Endothelial cell of umbilical vein (primary cell): Measurements from ENCODE around the gene SMARCA4. TPM values are rescaled to one million over a fixed set of nuclear protein-coding genes. Genes with fewer than 3 reads are reported as not detected.

Source experiments
- BruUV-seq: library from RNA; stranded (reverse); fragments of 400-500 nt; replicated peaks from 2 replicates; lab custom pipeline; 2021; lab: Mats Ljungman, UMichigan
- CTCF ChIA-PET: fragments of 300-600, 350-600 bp; sonication (Branson Sonifier 250); formaldehyde crosslinking; loops from one replicate; lab custom pipeline; 2021; ENCODE audit warnings: antibody characterized with exemption, inconsistent platforms; lab: Charles Lee
- POLR2A ChIA-PET: fragments of 300-600, 350-600 bp; sonication (Branson Sonifier 250); formaldehyde crosslinking; loops from one replicate; lab custom pipeline; 2021; ENCODE audit warnings: antibody characterized with exemption, inconsistent platforms; lab: Charles Lee
- DNase-seq: peaks from one replicate; pipeline ENCODE4 v3.0.0-alpha.2; 2011; ENCODE audit warnings: low read depth, low spot score
- FAIRE-seq: peaks from 2 replicates; lab custom pipeline; 2011; peaks lifted over from hg19 to GRCh38; lab: Jason Lieb, UNC
- H2AFZ ChIP-seq: 2 replicates; pipeline ENCODE4 v1.6.0; 2012; ENCODE audit warnings: low read depth, low read length, control low read depth, inconsistent platforms
- H3K27ac ChIP-seq: 2 replicates; pipeline ENCODE4 v1.5.1; 2011; ENCODE audit warnings: low read depth, mild to moderate bottlenecking, control low read depth, low read length, moderate library complexity; ENCODE audit not compliant: insufficient read depth
- H3K27me3 ChIP-seq, 2 experiments: 2 replicates each; pipeline versions ENCODE4 v1.6.0 to v1.6.1; 2011; ENCODE audit warnings: low read length in 2 of 2, mixed read lengths in 1 of 2; ENCODE audit not compliant: control insufficient read depth in 2 of 2, insufficient read depth in 2 of 2
- H3K36me3 ChIP-seq, 2 experiments: 2 replicates in 1 of 2; 3 replicates in 1 of 2; pipeline ENCODE4 v1.5.1; 2011; ENCODE audit warnings: low read length in 2 of 2, mild to moderate bottlenecking in 1 of 2, moderate library complexity in 1 of 2; ENCODE audit not compliant: control insufficient read depth in 2 of 2, insufficient read depth in 2 of 2; ENCODE audit errors: extremely low read depth in 1 of 2
- H3K4me1 ChIP-seq: 3 replicates; pipeline ENCODE4 v1.5.1; 2011; ENCODE audit warnings: mild to moderate bottlenecking, low read length; ENCODE audit not compliant: control insufficient read depth, insufficient read depth; ENCODE audit errors: extremely low read depth
- H3K4me2 ChIP-seq: 2 replicates; pipeline ENCODE4 v1.6.1; 2011; ENCODE audit warnings: low read length, control low read depth, mixed read lengths; ENCODE audit not compliant: insufficient read depth
- H3K4me3 ChIP-seq, 3 experiments: fragments of 200-600 bp in 1 of 3; sonication (generic), shearing (Covaris generic) in 1 of 3; replicated peaks in 1 of 3; 2 replicates each; pipeline ENCODE4 v1.5.1; 2011 to 2016; ENCODE audit warnings: control low read depth in 3 of 3, low read length in 3 of 3, mild to moderate bottlenecking in 2 of 3, inconsistent platforms in 1 of 3, low read depth in 1 of 3, moderate library complexity in 1 of 3; ENCODE audit not compliant: insufficient read depth in 1 of 3
- H3K79me2 ChIP-seq: 2 replicates; pipeline ENCODE4 v1.6.0; 2012; ENCODE audit warnings: low read length, inconsistent platforms; ENCODE audit not compliant: control insufficient read depth, insufficient read depth
- H3K9ac ChIP-seq: replicated peaks from 2 replicates; pipeline ENCODE3; 2011; ENCODE audit warnings: low read length, control low read depth; ENCODE audit not compliant: insufficient read depth; ENCODE audit errors: extremely low read depth
- H3K9me1 ChIP-seq: replicated peaks from 3 replicates; pipeline ENCODE4 v1.6.0; 2011; ENCODE audit warnings: mild to moderate bottlenecking, low read length; ENCODE audit not compliant: control insufficient read depth, insufficient read depth; ENCODE audit errors: extremely low read depth
- H3K9me3 ChIP-seq: replicated peaks from 2 replicates; pipeline ENCODE4 v1.5.1; 2012; ENCODE audit warnings: low read length, inconsistent platforms; ENCODE audit not compliant: control insufficient read depth, insufficient read depth
- H4K20me1 ChIP-seq: replicated peaks from 2 replicates; pipeline ENCODE3; 2011; ENCODE audit warnings: mild to moderate bottlenecking, low read length; ENCODE audit not compliant: control insufficient read depth, insufficient read depth; ENCODE audit errors: extremely low read depth
- CTCF ChIP-seq, 2 donors: IDR thresholded peaks; 1 replicate in 1 of 2; 2 replicates in 1 of 2; pipeline ENCODE4 v1.5.1; 2011; ENCODE audit warnings: low read length in 2 of 2, mild to moderate bottlenecking in 2 of 2, moderate library complexity in 2 of 2, control low read depth in 1 of 2, inconsistent platforms in 1 of 2, low read depth in 1 of 2; ENCODE audit not compliant: insufficient read depth in 1 of 2; ENCODE audit errors: extremely low read depth in 1 of 2
- EZH2 ChIP-seq: IDR thresholded peaks from 2 replicates; pipeline ENCODE4 v1.6.1; 2012; ENCODE audit warnings: borderline replicate concordance, low read depth, mild to moderate bottlenecking, moderate library complexity, low read length, inconsistent platforms; ENCODE audit not compliant: severe bottlenecking
- FOS ChIP-seq: IDR thresholded peaks from 2 replicates; pipeline ENCODE4 v1.6.1; 2011; ENCODE audit warnings: mild to moderate bottlenecking, low read length, moderate library complexity, borderline replicate concordance; ENCODE audit not compliant: insufficient read depth
- GATA2 ChIP-seq: IDR thresholded peaks from 2 replicates; pipeline ENCODE4 v1.7.0; 2011; ENCODE audit warnings: low read depth, mild to moderate bottlenecking, moderate library complexity, mixed read lengths, low read length; ENCODE audit not compliant: insufficient read length, insufficient read depth
- JUN ChIP-seq: IDR thresholded peaks from 2 replicates; pipeline ENCODE4 v1.6.1; 2011; ENCODE audit warnings: borderline replicate concordance, low read depth; ENCODE audit not compliant: insufficient read length, insufficient read depth
- MAX ChIP-seq: IDR thresholded peaks from 2 replicates; pipeline ENCODE4 v1.6.1; 2011; ENCODE audit not compliant: insufficient read depth, insufficient read length
- MYC ChIP-seq: IDR thresholded peaks from one replicate; pipeline ENCODE4 v1.6.1; 2011; ENCODE audit warnings: mild to moderate bottlenecking, low read depth, low read length
- POLR2A ChIP-seq: IDR thresholded peaks from 2 replicates; pipeline ENCODE4 v1.6.1; 2012; ENCODE audit warnings: low read depth, mild to moderate bottlenecking, control low read depth, low read length
- POLR2AphosphoS5 ChIP-seq: IDR thresholded peaks from 2 replicates; pipeline ENCODE4 v1.6.1; 2012; ENCODE audit warnings: low read depth, mild to moderate bottlenecking, control low read depth, low read length, moderate library complexity; ENCODE audit not compliant: insufficient read depth
- dilution Hi-C: fragments of 300-500 bp; cut with MboI; formaldehyde crosslinking; loops from one replicate; pipeline ENCODE4 v1.15.0; 2019; ENCODE audit warnings: low sequenced_read_pairs; ENCODE audit not compliant: extremely low pct_ligation_motif_present
- intact Hi-C: fragments of 100-400 bp; cut with micrococcal nuclease; formaldehyde crosslinking; loops from one replicate; pipeline ENCODE4 v1.10.0; 2022
- polyA plus RNA-seq, 4 experiments: library from polyadenylated mRNA; depleted of rRNA in 3 of 4; stranded (reverse) in 3 of 4; unstranded in 1 of 4; fragments of >200 nt; gene quantifications; 2 replicates each; pipeline versions ENCODE4 v1.2.1 to v1.2.3, GENCODE V29; 2011 to 2012; ENCODE audit warnings: missing spikeins in 1 of 4
- total RNA-seq: library from RNA; stranded (reverse); gene quantifications from 2 replicates; pipeline ENCODE4 v1.2.3, GENCODE V29; 2021

The SMARCA4 gene
- total and polyA plus RNA-seq, 2 donors (not counting 3 experiments of a cell fraction or from before 2014, with no cell fraction given) = 65.0 to 177 TPM

GRCh38 chr19:10998666-10999065, 37.8 kb downstream of the SMARCA4 start:
- no peak overlapping the region for H3K9ac ChIP-seq
- DNase-seq (no peak), FAIRE-seq (no peak)
- no peaks in the 10 kb centered on the region for H3K79me2 ChIP-seq
- POLR2A ChIA-PET = no interaction called here
- peaks cover 2% of the 10 kb centered on the region for H4K20me1 ChIP-seq
- dilution Hi-C loops = no loop called here
- no peaks in the 10 kb centered on the region for H3K27me3 ChIP-seq
- H3K36me3 ChIP-seq = peaks cover 10 to 45% of the 10 kb centered on the region in 2 experiments
- no peak overlapping the region for H2AFZ ChIP-seq
- BruUV-seq = no TSS peak
- H3K9me1 ChIP-seq = no peaks in the 10 kb centered on the region
- CTCF ChIA-PET = interaction anchor here (3.1 to 3.2 kb wide), 2 partner anchors 57 to 62 kb away, joined by 12 to 22 read pairs; no protein-coding TSS in a partner anchor
- H3K4me2 ChIP-seq = no peak overlapping the region
- H3K27ac ChIP-seq = no peak overlapping the region
- TF ChIP-seq CTCF (IDR thresholded peaks at IDR 0.05; ENCODE audit: extremely low read depth in 1 of 2, insufficient read depth in 1 of 2, low read depth in 1 of 2, low read length in 2 of 2) (no peak), MYC (no peak), EZH2 (no peak), GATA2 (no peak)
- H3K9me3 ChIP-seq = no peaks in the 10 kb centered on the region
- intact Hi-C loops = loop anchor here (5.0 kb wide), 1 partner anchor 61 kb away; no protein-coding TSS in a partner anchor
- no peaks in the 10 kb centered on the region for H3K4me1 ChIP-seq
- H3K4me3 ChIP-seq = no peak overlapping the region

- no peak for TF ChIP-seq POLR2A
- TF ChIP-seq POLR2AphosphoS5 = no peak
- no peak for TF ChIP-seq MAX
- no peak for TF ChIP-seq FOS
- TF ChIP-seq MYC = no peak
- TF ChIP-seq EZH2 = no peak
- TF ChIP-seq GATA2 = no peak
- TF ChIP-seq CTCF (IDR thresholded peaks at IDR 0.05; ENCODE audit: extremely low read depth in 1 of 2, insufficient read depth in 1 of 2, low read depth in 1 of 2, low read length in 2 of 2) = no peak
- TF ChIP-seq JUN = no peak
- intact Hi-C loops = no loop called here
Measured at GRCh38 chr19:11005521-11005920, 44.7 kb downstream of the SMARCA4 start.

More at GRCh38 chr19:11005521-11005920, 44.7 kb downstream of the SMARCA4 start:
- H3K27me3 ChIP-seq = no peaks in the 10 kb centered on the region
- H3K9me3 ChIP-seq = no peaks in the 10 kb centered on the region
- no peak overlapping the region for H3K4me2 ChIP-seq
- ChIA-PET CTCF (interaction anchor here (1.0 to 1.1 kb wide), 2 partner anchors 31 to 64 kb away, joined by 3 to 4 read pairs; no protein-coding TSS in a partner anchor), POLR2A (no interaction called here)
- no peak overlapping the region for H3K9ac ChIP-seq
- dilution Hi-C loops = no loop called here
- no peak overlapping the region for H3K27ac ChIP-seq
- H3K36me3 ChIP-seq = peaks cover 7 to 29% of the 10 kb centered on the region in 2 experiments
- BruUV-seq = no TSS peak
- H3K9me1 ChIP-seq = no peaks in the 10 kb centered on the region
- no peak for FAIRE-seq
- H3K4me1 ChIP-seq = no peaks in the 10 kb centered on the region
- no peak overlapping the region for H3K4me3 ChIP-seq
- no peak overlapping the region for H2AFZ ChIP-seq
- H4K20me1 ChIP-seq = peaks cover 2% of the 10 kb centered on the region
- DNase-seq = no peak
- no peaks in the 10 kb centered on the region for H3K79me2 ChIP-seq
